Lung (tissue), 12 donors: ENCODE results near the gene GRB7. TPM values are rescaled to one million over a fixed set of nuclear protein-coding genes. Genes with fewer than 3 reads are reported as not detected.

Source experiments
- ATAC-seq: fragments of 200-7000 bp; cut with Tn5 transposase; one replicate; pipeline ENCODE4 v1.9.1; 2020; ENCODE audit warnings: moderate number of reproducible peaks; ENCODE audit not compliant: insufficient read depth, low FRiP score
- DNase-seq, 3 donors: peaks; one replicate each; pipeline ENCODE4 v3.0.0-alpha.2; 2013 to 2017
- H3K27ac ChIP-seq, 2 donors: one replicate each; pipeline ENCODE4 v1.5.1; 2013; ENCODE audit warnings: mild to moderate bottlenecking in 2 of 2, moderate library complexity in 2 of 2, control low read depth in 1 of 2, inconsistent platforms in 1 of 2, low read depth in 1 of 2, low read length in 1 of 2
- H3K27me3 ChIP-seq, 3 donors: one replicate each; pipeline ENCODE4 v1.5.1; 2013; ENCODE audit warnings: low read length in 2 of 3; ENCODE audit not compliant: control insufficient read depth in 3 of 3, insufficient read depth in 3 of 3
- H3K36me3 ChIP-seq, 4 donors: one replicate each; pipeline ENCODE4 v1.5.1; 2013; ENCODE audit warnings: low read length in 4 of 4, mild to moderate bottlenecking in 1 of 4, moderate library complexity in 1 of 4; ENCODE audit not compliant: control insufficient read depth in 4 of 4, insufficient read depth in 4 of 4
- H3K4me1 ChIP-seq, 5 donors: one replicate each; pipeline ENCODE4 v1.5.1; 2013; ENCODE audit warnings: low read length in 5 of 5, mild to moderate bottlenecking in 2 of 5, moderate library complexity in 1 of 5; ENCODE audit not compliant: control insufficient read depth in 5 of 5, insufficient read depth in 5 of 5
- H3K4me3 ChIP-seq: one replicate; pipeline ENCODE4 v1.5.1; 2013; ENCODE audit warnings: mild to moderate bottlenecking, control low read depth, moderate library complexity
- H3K9ac ChIP-seq, 2 donors: one replicate each; pipeline ENCODE4 v1.5.1; 2013; ENCODE audit warnings: low read length in 2 of 2, control low read depth in 1 of 2; ENCODE audit not compliant: insufficient read depth in 1 of 2
- H3K9me3 ChIP-seq, 4 donors: one replicate each; pipeline ENCODE4 v1.5.1; 2013; ENCODE audit warnings: low read length in 3 of 4, mild to moderate bottlenecking in 1 of 4, moderate library complexity in 1 of 4; ENCODE audit not compliant: control insufficient read depth in 4 of 4, insufficient read depth in 3 of 4
- WGBS, 2 donors: extraction: QIAGEN DNeasy Blood & Tissue Kit; methylation state at CpG; one replicate each; pipeline ENCODE4 v1.1.7; 2013; 5-methylcytosine and 5-hydroxymethylcytosine counted together
- polyA plus RNA-seq, 2 donors: library from polyadenylated mRNA; stranded (reverse); fragments of 200-250 nt; gene quantifications; one replicate each; pipeline ENCODE4 v1.2.1, GENCODE V29; 2013
- total RNA-seq, 2 donors: library from RNA; depleted of rRNA in 1 of 2; stranded (reverse); fragments of >200 nt in 1 of 2; gene quantifications; one replicate each; pipeline ENCODE4 v1.2.1, GENCODE V29; 2014 to 2021
- TF ChIP-seq, protein P1 (sequence below): IDR thresholded peaks from 2 replicates; pipeline ENCODE4 v1.5.1; 2012; ENCODE audit warnings: mild to moderate bottlenecking; ENCODE audit errors: control extremely low read depth, extremely low read depth
- donor health status: control.
- donor health status: control.
- donor health status: Bipolar disorder and iron deficiency.
- donor health status: healthy.
- donor health status: DM: yes; HTN: yes; CAD: no.

Gene GRB7
- total and polyA plus RNA-seq, 4 donors, result 6.6 to 25.5 (median 16.6) TPM

DNA sequence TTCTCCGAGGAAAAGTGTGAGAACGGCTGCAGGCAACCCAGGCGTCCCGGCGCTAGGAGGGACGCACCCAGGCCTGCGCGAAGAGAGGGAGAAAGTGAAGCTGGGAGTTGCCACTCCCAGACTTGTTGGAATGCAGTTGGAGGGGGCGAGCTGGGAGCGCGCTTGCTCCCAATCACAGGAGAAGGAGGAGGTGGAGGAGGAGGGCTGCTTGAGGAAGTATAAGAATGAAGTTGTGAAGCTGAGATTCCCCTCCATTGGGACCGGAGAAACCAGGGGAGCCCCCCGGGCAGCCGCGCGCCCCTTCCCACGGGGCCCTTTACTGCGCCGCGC is 38.0 kb upstream of the GRB7 start, which contains the start of gene ERBB2:
ERBB2 (plus strand) TSS at position 247 of the 330 bp plus-strand sequence. CDS start 175 bp downstream, outside the sequence.
- peak; percentile 88 to 94 (median 91) for DNase-seq
- ATAC-seq, result peak; percentile 89
- TF ChIP-seq, protein P1, sequence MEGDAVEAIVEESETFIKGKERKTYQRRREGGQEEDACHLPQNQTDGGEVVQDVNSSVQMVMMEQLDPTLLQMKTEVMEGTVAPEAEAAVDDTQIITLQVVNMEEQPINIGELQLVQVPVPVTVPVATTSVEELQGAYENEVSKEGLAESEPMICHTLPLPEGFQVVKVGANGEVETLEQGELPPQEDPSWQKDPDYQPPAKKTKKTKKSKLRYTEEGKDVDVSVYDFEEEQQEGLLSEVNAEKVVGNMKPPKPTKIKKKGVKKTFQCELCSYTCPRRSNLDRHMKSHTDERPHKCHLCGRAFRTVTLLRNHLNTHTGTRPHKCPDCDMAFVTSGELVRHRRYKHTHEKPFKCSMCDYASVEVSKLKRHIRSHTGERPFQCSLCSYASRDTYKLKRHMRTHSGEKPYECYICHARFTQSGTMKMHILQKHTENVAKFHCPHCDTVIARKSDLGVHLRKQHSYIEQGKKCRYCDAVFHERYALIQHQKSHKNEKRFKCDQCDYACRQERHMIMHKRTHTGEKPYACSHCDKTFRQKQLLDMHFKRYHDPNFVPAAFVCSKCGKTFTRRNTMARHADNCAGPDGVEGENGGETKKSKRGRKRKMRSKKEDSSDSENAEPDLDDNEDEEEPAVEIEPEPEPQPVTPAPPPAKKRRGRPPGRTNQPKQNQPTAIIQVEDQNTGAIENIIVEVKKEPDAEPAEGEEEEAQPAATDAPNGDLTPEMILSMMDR, result no peak
- H3K27me3 ChIP-seq, result no peaks in the 10 kb centered on the region
- peaks cover 3 to 32% (median 12%) of the 10 kb centered on the region in 5 donors for H3K4me1 ChIP-seq
- H3K9ac ChIP-seq, result peak within 1 kb of the TSS; percentile 73 to 84
- 5 to 15% methylated on average over 11 to 20 of the region's 20 CpGs for WGBS, 2 donors
- peaks cover 0 to 4% (median 2%) of the 10 kb centered on the region in 4 donors for H3K36me3 ChIP-seq
- peak within 1 kb of the TSS; percentile 88 to 94 for H3K27ac ChIP-seq
- peak within 1 kb of the TSS; percentile 76 for H3K4me3 ChIP-seq
- H3K9me3 ChIP-seq, result peaks cover 0 to 1% (median 0%) of the 10 kb centered on the region in 4 donors

DNA sequence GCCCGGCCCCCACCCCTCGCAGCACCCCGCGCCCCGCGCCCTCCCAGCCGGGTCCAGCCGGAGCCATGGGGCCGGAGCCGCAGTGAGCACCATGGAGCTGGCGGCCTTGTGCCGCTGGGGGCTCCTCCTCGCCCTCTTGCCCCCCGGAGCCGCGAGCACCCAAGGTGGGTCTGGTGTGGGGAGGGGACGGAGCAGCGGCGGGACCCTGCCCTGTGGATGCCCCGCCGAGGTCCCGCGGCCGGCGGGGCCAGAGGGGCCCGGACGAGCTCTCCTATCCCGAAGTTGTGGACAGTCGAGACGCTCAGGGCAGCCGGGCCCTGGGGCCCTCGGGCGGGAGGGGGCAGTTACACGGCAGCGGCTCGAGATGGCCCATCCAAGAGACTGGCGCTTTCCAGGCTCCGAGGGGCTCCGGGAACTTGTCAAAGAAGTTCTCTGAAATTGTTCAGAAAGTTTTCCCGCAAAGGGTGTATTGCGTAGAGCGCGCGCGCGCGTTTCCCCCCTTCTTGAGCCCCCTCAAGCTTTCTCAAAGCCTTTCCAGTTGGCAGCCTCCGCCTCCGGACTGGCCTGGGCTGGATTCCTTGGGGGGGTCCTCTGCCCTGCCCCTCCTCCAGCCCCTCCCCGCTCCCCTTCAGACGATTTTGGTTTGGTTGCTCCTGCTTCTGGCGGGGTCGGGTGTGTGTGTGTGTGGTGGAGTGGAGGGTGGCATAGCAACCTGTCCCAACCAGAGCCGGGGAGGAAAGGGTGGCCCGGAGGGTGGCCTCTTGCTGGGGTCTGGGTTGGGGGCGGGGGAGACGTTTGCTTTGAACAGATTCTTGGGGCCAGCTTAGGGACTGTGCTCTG is 37.4 kb upstream of the GRB7 start:
- Histone ChIP-seq H3K27ac (peak overlapping the region; percentile 88 to 94), H3K9ac (peak overlapping the region in 1 of 2 donors; percentile 84), H3K4me3 (peak overlapping the region; percentile 76), H3K27me3 (no peaks in the 10 kb centered on the region), H3K9me3 (no peaks in the 10 kb centered on the region), H3K36me3 (peaks cover 0 to 4% (median 2%) of the 10 kb centered on the region in 4 donors), H3K4me1 (peaks cover 3 to 34% (median 15%) of the 10 kb centered on the region in 5 donors)
- TF ChIP-seq, protein P1, result no peak
- 1 to 2% methylated on average over 45 to 57 of the region's 57 CpGs for WGBS, 2 donors
- ATAC-seq, result peak; percentile 28
- peak; percentile 88 to 93 (median 89) for DNase-seq

DNA sequence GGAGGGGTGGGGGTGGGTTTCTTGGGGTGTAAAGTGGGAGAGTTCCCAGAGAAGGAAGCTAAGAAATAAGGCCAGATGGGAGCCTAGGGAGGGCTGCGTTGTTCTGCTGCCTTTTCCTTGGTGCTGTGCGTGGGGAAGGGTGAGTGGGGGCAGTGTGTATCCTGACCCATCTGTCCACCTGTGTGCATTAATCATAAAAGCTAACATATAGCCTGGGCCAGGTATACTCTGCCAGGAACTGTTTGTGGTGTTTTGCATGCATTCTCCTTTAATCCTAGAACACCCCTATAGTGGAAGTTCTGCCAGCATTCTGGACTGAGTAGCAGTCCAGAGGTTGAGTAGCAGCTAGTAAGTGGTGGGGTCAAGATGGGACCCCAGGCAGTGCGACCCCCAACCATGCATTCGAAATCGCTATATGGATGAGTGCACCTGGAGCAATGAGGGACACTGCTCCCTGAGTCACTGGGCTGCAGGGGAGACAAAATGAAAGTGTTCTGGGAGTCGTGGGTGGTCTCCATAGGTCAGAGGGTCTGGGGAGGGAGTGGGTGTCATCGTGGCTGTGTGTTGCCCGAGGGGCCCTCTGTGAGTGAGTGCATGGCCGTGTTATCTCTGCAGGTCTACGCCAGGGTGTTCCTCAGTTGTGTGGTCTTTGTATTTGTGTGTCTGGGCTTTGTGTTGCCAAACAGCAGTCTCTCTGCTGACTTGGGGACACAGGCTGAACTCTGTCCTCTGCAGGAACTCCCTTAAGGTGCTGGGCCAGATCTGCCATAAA is 36.5 kb upstream of the GRB7 start:
- WGBS, 2 donors, result 46 to 48% methylated on average over 10 of the region's 10 CpGs
- no peak for ATAC-seq
- Histone ChIP-seq H3K9me3 (no peaks in the 10 kb centered on the region), H3K27ac (peak overlapping the region; percentile 40 to 94), H3K4me1 (peaks cover 3 to 41% (median 18%) of the 10 kb centered on the region in 5 donors), H3K4me3 (peak overlapping the region; percentile 26), H3K36me3 (peaks cover 0 to 4% (median under 1%) of the 10 kb centered on the region in 4 donors), H3K9ac (peak overlapping the region; percentile 68 to 84), H3K27me3 (no peaks in the 10 kb centered on the region)
- no peak for DNase-seq
- TF ChIP-seq, protein P1, result no peak
